Mesothelial cell of epicardium (in vitro differentiated cells): ENCODE measurements around the gene MRGPRF. TPM values are rescaled to one million over a fixed set of nuclear protein-coding genes. Genes with fewer than 3 reads are reported as not detected.

Experiments used
- DNase-seq, 2 experiments: peaks; one replicate each; pipeline ENCODE4 v3.0.0; 2021; ENCODE audit warnings: low spot score in 2 of 2; ENCODE audit not compliant: unreplicated experiment in 2 of 2
- H3K27ac Mint-ChIP-seq: 2 replicates; pipeline ENCODE4 v1.8.0; 2021; ENCODE audit warnings: mixed read lengths
- H3K27me3 Mint-ChIP-seq: 2 replicates; pipeline ENCODE4 v1.8.0; 2021; ENCODE audit warnings: low read depth, mixed read lengths
- H3K36me3 Mint-ChIP-seq: 2 replicates; pipeline ENCODE4 v1.8.0; 2021; ENCODE audit warnings: mixed read lengths
- H3K4me1 Mint-ChIP-seq: 2 replicates; pipeline ENCODE4 v1.8.0; 2021; ENCODE audit warnings: mixed read lengths
- H3K4me3 Mint-ChIP-seq: 2 replicates; pipeline ENCODE4 v1.8.0; 2021; ENCODE audit warnings: mild to moderate bottlenecking, moderate library complexity, mixed read lengths
- H3K9me3 Mint-ChIP-seq: 2 replicates; pipeline ENCODE4 v1.8.0; 2021; ENCODE audit warnings: mixed read lengths
- total RNA-seq: library from RNA; stranded (reverse); gene quantifications from 3 replicates; pipeline ENCODE4 v1.2.1, GENCODE V29; 2021
- TF ChIP-seq, protein P1 (sequence below): fragments of 200-600 bp; sonication (generic); IDR thresholded peaks from one replicate; pipeline ENCODE4 v1.5.0; 2021; ENCODE audit warnings: antibody characterized with exemption; ENCODE audit not compliant: unreplicated experiment

MRGPRF gene
- total RNA-seq, 1 donor from 2014 or later = 3.4 TPM

GRCh38 chr11:69051381-69052342 is 38.6 kb upstream of the MRGPRF start:
- no peak for DNase-seq
- Mint-ChIP-seq H3K4me3 (peak overlapping the region; percentile 13), H3K27ac (no peak overlapping the region), H3K27me3 (no peaks in the 10 kb centered on the region), H3K9me3 (no peaks in the 10 kb centered on the region), H3K4me1 (peaks cover 10% of the 10 kb centered on the region), H3K36me3 (peaks cover 5% of the 10 kb centered on the region)
- TF ChIP-seq, protein P1, sequence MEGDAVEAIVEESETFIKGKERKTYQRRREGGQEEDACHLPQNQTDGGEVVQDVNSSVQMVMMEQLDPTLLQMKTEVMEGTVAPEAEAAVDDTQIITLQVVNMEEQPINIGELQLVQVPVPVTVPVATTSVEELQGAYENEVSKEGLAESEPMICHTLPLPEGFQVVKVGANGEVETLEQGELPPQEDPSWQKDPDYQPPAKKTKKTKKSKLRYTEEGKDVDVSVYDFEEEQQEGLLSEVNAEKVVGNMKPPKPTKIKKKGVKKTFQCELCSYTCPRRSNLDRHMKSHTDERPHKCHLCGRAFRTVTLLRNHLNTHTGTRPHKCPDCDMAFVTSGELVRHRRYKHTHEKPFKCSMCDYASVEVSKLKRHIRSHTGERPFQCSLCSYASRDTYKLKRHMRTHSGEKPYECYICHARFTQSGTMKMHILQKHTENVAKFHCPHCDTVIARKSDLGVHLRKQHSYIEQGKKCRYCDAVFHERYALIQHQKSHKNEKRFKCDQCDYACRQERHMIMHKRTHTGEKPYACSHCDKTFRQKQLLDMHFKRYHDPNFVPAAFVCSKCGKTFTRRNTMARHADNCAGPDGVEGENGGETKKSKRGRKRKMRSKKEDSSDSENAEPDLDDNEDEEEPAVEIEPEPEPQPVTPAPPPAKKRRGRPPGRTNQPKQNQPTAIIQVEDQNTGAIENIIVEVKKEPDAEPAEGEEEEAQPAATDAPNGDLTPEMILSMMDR = no peak

DNA sequence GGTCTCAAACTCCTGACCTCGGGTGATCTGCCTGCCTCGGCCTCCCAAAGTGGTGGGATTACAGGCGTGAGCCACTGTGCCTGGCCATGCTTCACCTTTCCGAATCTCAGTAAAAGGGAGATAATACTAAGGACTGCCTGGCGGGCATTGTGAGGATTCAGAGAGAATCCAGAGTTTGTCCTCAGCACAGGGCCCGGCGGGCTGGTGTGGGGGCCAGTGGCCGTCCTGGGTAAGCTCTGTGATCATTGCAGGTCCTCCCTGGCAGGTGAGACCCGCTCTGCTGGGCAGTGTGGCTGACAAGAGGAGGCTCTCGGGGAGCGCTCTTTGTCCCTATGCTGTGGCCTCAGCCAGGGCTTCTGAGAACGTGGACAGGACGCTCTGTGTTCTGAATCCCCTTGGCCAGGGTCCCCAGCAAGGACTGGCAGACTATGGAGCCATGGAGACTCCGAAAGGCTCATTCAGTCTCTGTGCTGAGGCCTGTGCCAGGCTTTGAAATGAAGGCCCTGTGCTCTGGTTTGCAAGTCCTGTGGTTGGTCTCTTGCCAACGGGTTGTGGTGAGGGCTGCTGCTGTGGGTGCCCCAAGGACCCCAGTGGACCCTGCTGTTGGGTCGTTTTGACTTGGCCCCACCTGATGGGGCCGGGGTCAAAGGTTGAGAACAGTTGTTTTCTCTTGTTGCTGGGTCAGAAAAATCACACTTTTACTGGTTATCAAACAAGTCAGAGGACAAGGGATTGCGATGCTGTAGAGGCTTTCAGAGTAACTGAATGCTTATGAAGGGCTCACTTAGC is 37.7 kb upstream of the MRGPRF start:
- no peaks in the 10 kb centered on the region for H3K9me3 Mint-ChIP-seq
- DNase-seq = no peak
- H3K27me3 Mint-ChIP-seq = no peaks in the 10 kb centered on the region
- TF ChIP-seq, protein P1 = no peak
- H3K27ac Mint-ChIP-seq = no peak overlapping the region
- peak overlapping the region; percentile 71 for H3K4me3 Mint-ChIP-seq
- peaks cover 2% of the 10 kb centered on the region for H3K36me3 Mint-ChIP-seq
- peaks cover 10% of the 10 kb centered on the region for H3K4me1 Mint-ChIP-seq

DNA sequence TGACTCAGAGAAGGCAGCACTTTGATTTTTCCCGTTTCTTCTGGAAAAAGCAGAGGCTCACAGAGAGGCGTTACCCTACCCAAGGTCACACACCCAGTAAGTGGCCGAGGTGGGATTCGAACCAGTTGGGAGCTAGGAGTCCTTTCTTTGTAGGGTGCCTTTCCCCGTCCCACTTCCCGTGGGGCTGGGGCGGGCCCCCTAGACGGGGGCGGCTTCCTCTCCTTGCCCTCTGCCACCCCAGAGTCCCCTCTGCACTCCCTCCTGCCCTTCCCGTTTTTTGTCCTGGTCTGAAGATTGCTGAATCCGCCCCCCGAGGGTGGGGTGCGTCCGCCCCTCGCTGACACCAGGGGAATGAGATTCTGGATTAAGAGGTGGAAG is 36.4 kb upstream of the MRGPRF start:
- no peaks in the 10 kb centered on the region for H3K9me3 Mint-ChIP-seq
- H3K27ac Mint-ChIP-seq = peak overlapping the region; percentile 53
- peak overlapping the region; percentile 71 for H3K4me3 Mint-ChIP-seq
- TF ChIP-seq, protein P1 = no peak
- peaks cover 16% of the 10 kb centered on the region for H3K4me1 Mint-ChIP-seq
- no peak for DNase-seq
- no peaks in the 10 kb centered on the region for H3K27me3 Mint-ChIP-seq
- peaks cover 2% of the 10 kb centered on the region for H3K36me3 Mint-ChIP-seq

- Mint-ChIP-seq H3K4me1 (peaks cover 22% of the 10 kb centered on the region), H3K27me3 (no peaks in the 10 kb centered on the region), H3K4me3 (peak within 1 kb of the TSS; percentile 71), H3K36me3 (no peaks in the 10 kb centered on the region), H3K9me3 (no peaks in the 10 kb centered on the region), H3K27ac (peak within 1 kb of the TSS; percentile 71)
- DNase-seq = peak; percentile 92 to 94
- TF ChIP-seq, protein P1 = peak; percentile 13
These were observed 35.8 kb upstream of the MRGPRF start, which contains the start of gene TPCN2 for GRCh38 chr11:69048694-69049489. Gene TPCN2 (plus strand): TSS chr11:69048932. CDS start chr11:69048998, 66 bp downstream.

GRCh38 chr11:69048031-69048693 is 35.1 kb upstream of the MRGPRF start:
- Mint-ChIP-seq H3K27ac (peak overlapping the region; percentile 71), H3K27me3 (no peaks in the 10 kb centered on the region), H3K4me3 (peak overlapping the region; percentile 67), H3K4me1 (peaks cover 22% of the 10 kb centered on the region), H3K9me3 (no peaks in the 10 kb centered on the region), H3K36me3 (no peaks in the 10 kb centered on the region)
- DNase-seq = no peak
- TF ChIP-seq, protein P1 = no peak
